ENCODE results near the gene PTGER4.

Gene PTGER4

DNA sequence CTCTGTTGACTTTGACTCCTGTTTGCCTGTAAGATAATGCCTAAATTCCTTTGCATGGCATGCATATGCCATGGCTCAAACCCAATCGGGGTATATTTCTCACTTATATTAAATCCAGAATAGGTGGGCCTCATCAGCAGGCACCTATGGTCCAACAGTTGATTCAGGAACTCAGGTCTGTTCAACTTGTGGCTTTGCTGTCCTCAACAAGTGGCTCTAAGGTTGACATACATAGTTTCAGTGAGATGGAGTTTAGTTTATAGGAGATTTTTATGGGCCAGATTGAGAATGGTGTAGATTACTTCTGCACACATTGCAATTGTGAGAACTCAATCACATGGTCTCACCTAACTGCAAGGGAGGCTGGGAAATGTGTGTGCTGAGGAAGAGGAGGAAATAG is 31.6 kb upstream of the PTGER4 start:
- no peak overlapping the region for H3K4me3 ChIP-seq (replicated peaks in 1 of 2; ENCODE audit: low read depth in 2 of 2, low read length in 2 of 2)
- TF ChIP-seq, protein P1, sequence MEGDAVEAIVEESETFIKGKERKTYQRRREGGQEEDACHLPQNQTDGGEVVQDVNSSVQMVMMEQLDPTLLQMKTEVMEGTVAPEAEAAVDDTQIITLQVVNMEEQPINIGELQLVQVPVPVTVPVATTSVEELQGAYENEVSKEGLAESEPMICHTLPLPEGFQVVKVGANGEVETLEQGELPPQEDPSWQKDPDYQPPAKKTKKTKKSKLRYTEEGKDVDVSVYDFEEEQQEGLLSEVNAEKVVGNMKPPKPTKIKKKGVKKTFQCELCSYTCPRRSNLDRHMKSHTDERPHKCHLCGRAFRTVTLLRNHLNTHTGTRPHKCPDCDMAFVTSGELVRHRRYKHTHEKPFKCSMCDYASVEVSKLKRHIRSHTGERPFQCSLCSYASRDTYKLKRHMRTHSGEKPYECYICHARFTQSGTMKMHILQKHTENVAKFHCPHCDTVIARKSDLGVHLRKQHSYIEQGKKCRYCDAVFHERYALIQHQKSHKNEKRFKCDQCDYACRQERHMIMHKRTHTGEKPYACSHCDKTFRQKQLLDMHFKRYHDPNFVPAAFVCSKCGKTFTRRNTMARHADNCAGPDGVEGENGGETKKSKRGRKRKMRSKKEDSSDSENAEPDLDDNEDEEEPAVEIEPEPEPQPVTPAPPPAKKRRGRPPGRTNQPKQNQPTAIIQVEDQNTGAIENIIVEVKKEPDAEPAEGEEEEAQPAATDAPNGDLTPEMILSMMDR (IDR thresholded peaks at IDR 0.05; ENCODE audit: low read depth, low read length) = no peak
- no peak for DNase-seq (ENCODE audit: low read depth in 2 of 2)

- TF ChIP-seq, protein P1 (IDR thresholded peaks at IDR 0.05; ENCODE audit: low read depth, low read length) = no peak
Observed at GRCh38 chr5:40649463-40650030, 30.2 kb upstream of the PTGER4 start.

GRCh38 chr5:40651201-40651600 is 28.5 kb upstream of the PTGER4 start:
- H3K4me3 ChIP-seq (replicated peaks in 1 of 2; ENCODE audit: low read depth in 2 of 2, low read length in 2 of 2) = no peak overlapping the region
- TF ChIP-seq, protein P1 (IDR thresholded peaks at IDR 0.05; ENCODE audit: low read depth, low read length) = no peak
- DNase-seq (ENCODE audit: low read depth in 2 of 2) = no peak

More at GRCh38 chr5:40649463-40650030, 30.2 kb upstream of the PTGER4 start:
- no peak overlapping the region for H3K4me3 ChIP-seq (replicated peaks in 1 of 2; ENCODE audit: low read depth in 2 of 2, low read length in 2 of 2)
- no peak for DNase-seq (ENCODE audit: low read depth in 2 of 2)

DNA sequence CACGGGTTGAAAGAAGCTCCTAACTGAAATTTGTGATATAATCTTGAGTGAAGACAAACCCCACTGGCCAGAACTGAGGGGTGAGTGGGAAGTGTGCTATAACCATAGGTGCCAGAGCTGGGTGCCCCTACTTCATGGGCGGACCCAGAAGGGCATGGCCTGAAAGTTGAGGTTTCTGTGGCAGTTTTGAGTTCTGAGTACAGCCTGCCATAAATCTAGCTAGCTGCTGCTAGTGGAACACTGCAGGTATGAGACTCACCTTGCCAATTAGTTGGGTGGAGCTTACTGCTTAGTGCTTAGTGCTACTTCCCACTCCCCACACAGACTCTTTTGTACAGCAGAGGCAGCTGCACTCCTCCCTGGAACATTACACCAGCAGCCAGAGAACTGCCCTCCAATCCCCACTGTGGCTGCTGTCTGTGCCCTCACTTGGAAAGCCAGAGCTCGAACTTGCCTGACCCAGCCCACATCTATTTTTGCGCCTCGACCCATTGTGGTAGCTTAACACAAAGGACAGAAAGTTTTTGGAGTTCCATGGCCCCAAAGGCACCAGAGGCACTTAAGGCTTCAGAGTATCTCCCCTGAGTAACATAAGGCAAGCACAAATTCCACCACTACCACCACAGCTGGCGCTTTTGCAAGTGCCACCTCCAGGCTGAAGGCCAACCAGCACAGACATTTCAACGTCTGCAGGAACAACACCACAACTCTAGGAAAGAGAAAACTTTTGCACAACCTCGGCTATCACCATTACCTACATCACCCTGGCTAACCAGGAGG is 27.1 kb upstream of the PTGER4 start:
- DNase-seq (ENCODE audit: low read depth in 2 of 2) = no peak
- TF ChIP-seq, protein P1 (IDR thresholded peaks at IDR 0.05; ENCODE audit: low read depth, low read length) = no peak
- H3K4me3 ChIP-seq (replicated peaks in 1 of 2; ENCODE audit: low read depth in 2 of 2, low read length in 2 of 2) = no peak overlapping the region

DNA sequence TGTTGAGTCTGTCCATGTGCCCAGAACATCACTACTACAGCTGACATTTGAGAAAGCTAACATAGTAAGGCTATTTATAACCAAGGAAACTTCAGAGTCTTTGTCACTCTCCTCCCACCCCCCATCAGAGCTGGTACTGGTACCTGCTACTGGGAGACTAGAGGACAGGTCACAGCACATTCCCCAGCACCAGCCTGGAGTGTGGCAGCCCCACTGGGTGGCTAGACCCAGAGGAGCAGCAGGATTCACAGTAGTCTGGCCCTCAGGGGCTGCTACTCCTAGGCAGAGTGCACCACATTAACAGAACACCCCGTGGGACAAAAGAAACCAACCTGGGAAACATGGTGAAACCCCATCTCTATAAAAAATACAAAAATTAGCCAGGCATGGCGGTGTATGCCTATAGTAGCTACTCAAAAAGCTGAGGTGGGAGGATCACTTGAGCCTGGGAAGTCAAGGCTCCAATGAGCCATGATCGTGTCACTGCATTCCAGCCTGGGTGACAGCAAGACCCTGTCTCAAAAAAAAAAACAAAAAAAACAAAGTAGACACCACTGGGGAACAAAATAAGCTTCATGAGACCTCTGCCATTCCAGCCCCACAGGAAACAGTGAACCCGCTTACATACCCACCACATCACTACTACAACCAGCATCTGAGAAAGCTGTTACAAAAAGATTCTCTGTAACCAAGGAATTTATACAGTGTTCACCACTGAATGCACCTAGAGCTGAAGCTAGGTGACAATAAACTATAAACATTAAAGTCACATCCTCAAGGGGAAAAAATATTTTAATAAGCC is 26.3 kb upstream of the PTGER4 start:
- no peak for DNase-seq (ENCODE audit: low read depth in 2 of 2)
- TF ChIP-seq, protein P1 (IDR thresholded peaks at IDR 0.05; ENCODE audit: low read depth, low read length) = no peak
- H3K4me3 ChIP-seq (replicated peaks in 1 of 2; ENCODE audit: low read depth in 2 of 2, low read length in 2 of 2) = no peak overlapping the region

DNA sequence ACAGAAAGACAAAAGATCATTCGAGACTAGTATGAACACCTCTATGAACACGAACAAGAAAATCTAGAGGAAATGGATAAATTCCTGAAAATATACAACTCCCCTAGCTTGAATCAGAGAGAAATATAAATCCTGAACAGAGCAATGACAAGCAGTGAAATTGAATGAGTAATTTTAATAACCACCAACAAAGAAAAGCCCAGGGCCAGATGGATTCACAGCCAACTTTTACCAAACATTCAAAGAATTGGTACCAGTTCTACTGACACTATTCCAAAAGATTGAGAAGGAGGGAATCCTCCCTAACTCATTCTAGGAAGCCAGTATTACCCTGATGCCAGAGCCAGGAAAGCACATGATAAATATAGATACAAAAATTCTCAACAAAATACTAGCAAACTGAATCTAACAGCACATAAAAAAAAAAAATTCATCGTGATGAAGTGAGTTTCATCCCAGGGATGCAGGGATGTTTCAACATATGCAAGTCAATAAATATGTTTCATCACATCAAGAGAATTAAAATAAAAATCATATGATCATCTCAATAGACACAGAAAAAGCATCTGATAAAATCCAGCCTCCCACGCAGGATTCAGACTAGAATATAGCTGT is 25.2 kb upstream of the PTGER4 start:
- peak in 1 of 2 donors; percentile 11 for DNase-seq (ENCODE audit: low read depth in 2 of 2)
- no peak overlapping the region for H3K4me3 ChIP-seq (replicated peaks in 1 of 2; ENCODE audit: low read depth in 2 of 2, low read length in 2 of 2)
- TF ChIP-seq, protein P1 (IDR thresholded peaks at IDR 0.05; ENCODE audit: low read depth, low read length) = no peak
